Ascending aorta (tissue), 2 donors: ENCODE results near the gene POC1A. TPM values are rescaled to one million over a fixed set of nuclear protein-coding genes. Genes with fewer than 3 reads are reported as not detected.

Experiments used
- DNase-seq, 2 donors: peaks; one replicate each; pipeline ENCODE4 v3.0.0-alpha.2; 2019; ENCODE audit warnings: low spot score in 2 of 2
- H3K27ac ChIP-seq, 2 donors: fragments of 200-600 bp; sonication (generic); one replicate each; pipeline ENCODE4 v1.5.1; 2016 to 2017; ENCODE audit warnings: mild to moderate bottlenecking in 1 of 2
- H3K27me3 ChIP-seq: fragments of 200-600 bp; sonication (generic); one replicate; pipeline ENCODE4 v1.5.1; 2017
- H3K36me3 ChIP-seq, 2 donors: fragments of 200-600 bp; sonication (generic); one replicate each; pipeline ENCODE4 v1.5.1; 2016
- H3K4me1 ChIP-seq, 2 donors: fragments of 200-600 bp; sonication (generic); one replicate each; pipeline ENCODE4 v1.5.1; 2016 to 2017; ENCODE audit warnings: mild to moderate bottlenecking in 1 of 2
- H3K4me3 ChIP-seq, 2 donors: fragments of 200-600 bp; sonication (generic); one replicate each; pipeline ENCODE4 v1.5.1; 2016 to 2017; ENCODE audit warnings: mild to moderate bottlenecking in 1 of 2
- H3K9me3 ChIP-seq, 2 donors: fragments of 200-600 bp; sonication (generic); one replicate each; pipeline ENCODE4 v1.5.1; 2016
- intact Hi-C: fragments of 100-400 bp; cut with DNase I; formaldehyde crosslinking; loops from one replicate; pipeline ENCODE4 v1.15.1; 2023
- total RNA-seq: library from RNA; depleted of rRNA; stranded (reverse); fragments of >200 nt; gene quantifications from one replicate; pipeline ENCODE4 v1.1.0, GENCODE V29; 2016
- TF ChIP-seq, protein P1 (sequence below), 3 experiments: fragments of 200-600 bp in 2 of 3; fragments of 450-650 bp in 1 of 3; sonication (generic) in 2 of 3; IDR thresholded peaks; one replicate each; pipeline ENCODE4 v1.5.1; 2016 to 2019; ENCODE audit warnings: antibody characterized with exemption in 3 of 3, mild to moderate bottlenecking in 1 of 3, moderate library complexity in 1 of 3

POC1A gene
- total RNA-seq, 1 donor from 2014 or later = not detected

DNA sequence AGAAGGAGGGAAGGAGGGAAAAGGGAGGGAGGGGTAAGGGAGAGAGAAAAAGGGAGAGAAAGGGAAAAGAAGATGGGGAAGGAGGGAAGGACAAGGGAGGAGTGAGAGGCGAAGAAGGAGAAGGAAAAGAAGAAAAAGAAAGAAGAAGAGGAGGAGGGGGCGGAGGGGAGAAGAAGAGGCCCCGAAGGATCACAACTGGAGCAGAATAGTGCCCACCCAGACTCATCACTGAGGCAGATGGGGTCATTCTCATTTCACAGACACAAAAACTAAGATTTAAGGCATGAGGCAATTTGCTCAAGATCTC is 41.0 kb upstream of the POC1A start:
- no peak overlapping the region for H3K4me3 ChIP-seq
- no peaks in the 10 kb centered on the region for H3K27me3 ChIP-seq
- H3K9me3 ChIP-seq = no peaks in the 10 kb centered on the region
- intact Hi-C loops = no loop called here
- TF ChIP-seq, protein P1, sequence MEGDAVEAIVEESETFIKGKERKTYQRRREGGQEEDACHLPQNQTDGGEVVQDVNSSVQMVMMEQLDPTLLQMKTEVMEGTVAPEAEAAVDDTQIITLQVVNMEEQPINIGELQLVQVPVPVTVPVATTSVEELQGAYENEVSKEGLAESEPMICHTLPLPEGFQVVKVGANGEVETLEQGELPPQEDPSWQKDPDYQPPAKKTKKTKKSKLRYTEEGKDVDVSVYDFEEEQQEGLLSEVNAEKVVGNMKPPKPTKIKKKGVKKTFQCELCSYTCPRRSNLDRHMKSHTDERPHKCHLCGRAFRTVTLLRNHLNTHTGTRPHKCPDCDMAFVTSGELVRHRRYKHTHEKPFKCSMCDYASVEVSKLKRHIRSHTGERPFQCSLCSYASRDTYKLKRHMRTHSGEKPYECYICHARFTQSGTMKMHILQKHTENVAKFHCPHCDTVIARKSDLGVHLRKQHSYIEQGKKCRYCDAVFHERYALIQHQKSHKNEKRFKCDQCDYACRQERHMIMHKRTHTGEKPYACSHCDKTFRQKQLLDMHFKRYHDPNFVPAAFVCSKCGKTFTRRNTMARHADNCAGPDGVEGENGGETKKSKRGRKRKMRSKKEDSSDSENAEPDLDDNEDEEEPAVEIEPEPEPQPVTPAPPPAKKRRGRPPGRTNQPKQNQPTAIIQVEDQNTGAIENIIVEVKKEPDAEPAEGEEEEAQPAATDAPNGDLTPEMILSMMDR (IDR thresholded peaks at IDR 0.05) = no peak
- DNase-seq = no peak
- H3K36me3 ChIP-seq = no peaks in the 10 kb centered on the region
- no peak overlapping the region for H3K27ac ChIP-seq
- H3K4me1 ChIP-seq = peaks cover 6 to 17% of the 10 kb centered on the region in 2 donors

DNA sequence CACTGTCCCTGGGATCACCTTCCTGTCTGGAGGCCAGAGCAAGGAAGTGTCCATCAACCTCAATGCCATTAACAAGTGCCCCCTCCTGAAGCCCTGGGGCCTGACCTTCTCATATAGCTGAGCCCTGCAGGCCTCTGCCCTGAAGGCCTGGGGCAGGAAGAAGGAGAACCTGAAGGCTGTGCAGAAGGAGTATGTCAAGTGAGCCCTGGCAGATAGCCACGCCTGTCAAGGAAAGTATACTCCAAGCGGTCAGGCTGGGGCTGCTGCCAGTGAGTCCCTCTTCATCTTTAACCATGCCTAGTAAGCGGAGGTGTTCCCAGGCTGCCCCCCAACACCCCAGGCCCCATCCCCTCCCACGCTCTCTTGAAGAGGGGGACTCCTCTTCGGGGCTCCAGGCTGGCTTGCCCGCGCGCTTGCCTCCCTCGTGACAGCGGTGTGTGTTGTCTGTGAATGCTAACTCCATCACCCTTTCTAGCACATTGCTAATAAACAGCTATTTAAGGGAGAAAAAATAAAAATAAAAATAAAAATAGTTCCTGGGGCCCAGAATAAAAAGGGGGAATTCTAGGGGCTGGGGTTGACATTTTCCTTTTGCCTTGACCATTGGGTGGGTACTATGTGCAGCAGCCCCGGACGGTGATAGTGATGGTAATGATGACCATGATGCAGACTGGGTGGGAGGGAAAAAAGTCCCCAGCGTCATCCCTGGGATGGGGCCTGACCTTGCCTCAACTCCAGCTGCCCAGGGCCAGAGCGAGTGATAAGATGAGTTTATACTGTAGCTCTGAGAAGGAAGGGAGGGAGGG is 40.5 kb upstream of the POC1A start:
- DNase-seq = no peak
- no peak overlapping the region for H3K4me3 ChIP-seq
- no peaks in the 10 kb centered on the region for H3K27me3 ChIP-seq
- TF ChIP-seq, protein P1 (IDR thresholded peaks at IDR 0.05) = no peak
- H3K9me3 ChIP-seq = no peaks in the 10 kb centered on the region
- intact Hi-C loops = no loop called here
- H3K36me3 ChIP-seq = no peaks in the 10 kb centered on the region
- H3K27ac ChIP-seq = no peak overlapping the region
- H3K4me1 ChIP-seq = peaks cover 8 to 22% of the 10 kb centered on the region in 2 donors

DNA sequence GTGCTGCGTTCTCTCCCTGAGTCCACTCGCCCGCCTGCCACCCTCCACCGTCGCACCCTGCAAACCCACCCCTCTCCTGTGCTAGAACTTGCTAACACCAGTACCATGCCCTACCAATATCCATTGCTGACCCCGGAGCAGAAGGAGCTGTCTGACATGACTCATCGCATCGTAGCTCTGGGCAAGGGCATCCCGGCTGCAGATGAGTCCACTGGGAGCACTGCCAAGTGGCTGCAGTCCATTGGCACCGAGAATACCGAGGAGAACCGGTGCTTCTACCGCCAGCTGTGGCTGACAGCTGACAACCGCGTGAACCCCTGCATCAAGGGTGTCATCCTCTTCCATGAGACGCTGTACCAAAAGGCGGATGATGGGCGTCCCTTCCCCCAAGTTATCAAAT is 38.8 kb upstream of the POC1A start:
- DNase-seq = no peak
- TF ChIP-seq, protein P1 (IDR thresholded peaks at IDR 0.05) = no peak
- no peak overlapping the region for H3K27ac ChIP-seq
- H3K4me3 ChIP-seq = no peak overlapping the region
- H3K36me3 ChIP-seq = no peaks in the 10 kb centered on the region
- intact Hi-C loops = no loop called here
- H3K9me3 ChIP-seq = no peaks in the 10 kb centered on the region
- H3K4me1 ChIP-seq = peaks cover 8 to 19% of the 10 kb centered on the region in 2 donors
- no peaks in the 10 kb centered on the region for H3K27me3 ChIP-seq

DNA sequence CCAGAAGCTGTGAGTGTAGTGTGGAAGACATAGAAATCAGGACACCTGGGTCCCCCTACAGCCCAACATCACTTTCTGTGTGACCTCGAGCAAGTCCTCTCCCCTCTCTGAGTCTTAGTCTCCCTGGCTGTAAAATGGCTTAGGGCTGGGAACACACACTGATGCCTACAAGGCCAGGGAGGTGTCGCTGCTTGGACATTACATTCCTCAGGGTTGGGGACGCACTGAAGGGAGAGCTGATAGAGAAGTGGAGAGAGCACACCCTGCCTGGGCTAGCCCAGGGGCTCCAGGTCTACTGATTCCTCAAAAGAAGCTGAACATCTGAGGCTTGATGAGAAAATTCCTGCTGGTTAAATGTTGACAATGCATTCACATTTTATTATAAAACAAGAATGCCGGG is 37.4 kb upstream of the POC1A start:
- Histone ChIP-seq H3K9me3 (no peaks in the 10 kb centered on the region), H3K36me3 (no peaks in the 10 kb centered on the region), H3K27me3 (no peaks in the 10 kb centered on the region), H3K4me1 (peaks cover 8 to 11% of the 10 kb centered on the region in 2 donors), H3K27ac (no peak overlapping the region), H3K4me3 (no peak overlapping the region)
- DNase-seq = no peak
- TF ChIP-seq, protein P1 (IDR thresholded peaks at IDR 0.05) = no peak
- intact Hi-C loops = no loop called here

DNA sequence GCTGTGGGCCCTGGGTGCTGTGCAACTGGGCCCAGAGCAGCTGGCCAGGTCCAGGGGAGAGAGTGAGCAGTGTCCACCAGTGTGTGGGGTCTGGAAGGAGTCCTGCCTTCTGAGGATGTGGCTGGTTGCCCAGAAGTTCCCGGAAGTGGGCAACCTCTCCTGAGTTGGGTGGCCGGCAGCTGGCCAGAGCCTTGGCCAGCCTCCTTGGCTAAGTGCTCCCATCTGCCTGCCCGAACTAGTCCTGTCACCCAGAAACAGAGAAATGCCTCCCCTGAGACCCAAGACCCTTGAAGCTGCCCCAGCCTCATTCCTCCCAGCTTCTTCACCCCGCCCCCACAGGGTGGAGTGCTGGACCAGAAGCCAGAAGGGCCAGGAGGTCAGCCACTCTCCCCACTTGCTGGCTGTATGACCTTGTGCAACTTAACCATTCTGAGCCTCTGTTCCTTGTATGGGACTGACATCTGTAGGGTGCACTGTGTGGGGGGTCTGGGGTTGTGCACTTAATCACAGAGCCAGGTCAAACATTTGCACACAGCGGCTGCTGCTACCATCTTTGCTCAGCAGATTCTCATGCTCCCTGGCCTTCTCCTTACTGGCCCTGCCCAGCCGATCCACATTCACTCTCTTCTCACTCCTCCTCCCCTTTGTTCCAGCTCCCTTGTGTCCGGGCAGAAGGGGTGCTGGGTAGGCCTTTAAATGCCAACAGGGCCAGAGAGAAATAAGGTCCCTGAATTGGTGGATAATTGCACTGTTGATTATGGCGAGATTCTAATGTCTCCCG is 36.3 kb upstream of the POC1A start:
- Histone ChIP-seq H3K4me1 (peaks cover 8 to 11% of the 10 kb centered on the region in 2 donors), H3K36me3 (no peaks in the 10 kb centered on the region), H3K27me3 (no peaks in the 10 kb centered on the region), H3K9me3 (no peaks in the 10 kb centered on the region), H3K27ac (peak overlapping the region; percentile 68 to 73), H3K4me3 (no peak overlapping the region)
- DNase-seq = peak in 1 of 2 donors; percentile 78
- intact Hi-C loops = no loop called here
- TF ChIP-seq, protein P1 (IDR thresholded peaks at IDR 0.05) = no peak
